Measurements from ENCODE around the gene F10.
A peak's percentile ranks its signal among the peaks of the same experiment; 100 is the strongest.

DNA sequence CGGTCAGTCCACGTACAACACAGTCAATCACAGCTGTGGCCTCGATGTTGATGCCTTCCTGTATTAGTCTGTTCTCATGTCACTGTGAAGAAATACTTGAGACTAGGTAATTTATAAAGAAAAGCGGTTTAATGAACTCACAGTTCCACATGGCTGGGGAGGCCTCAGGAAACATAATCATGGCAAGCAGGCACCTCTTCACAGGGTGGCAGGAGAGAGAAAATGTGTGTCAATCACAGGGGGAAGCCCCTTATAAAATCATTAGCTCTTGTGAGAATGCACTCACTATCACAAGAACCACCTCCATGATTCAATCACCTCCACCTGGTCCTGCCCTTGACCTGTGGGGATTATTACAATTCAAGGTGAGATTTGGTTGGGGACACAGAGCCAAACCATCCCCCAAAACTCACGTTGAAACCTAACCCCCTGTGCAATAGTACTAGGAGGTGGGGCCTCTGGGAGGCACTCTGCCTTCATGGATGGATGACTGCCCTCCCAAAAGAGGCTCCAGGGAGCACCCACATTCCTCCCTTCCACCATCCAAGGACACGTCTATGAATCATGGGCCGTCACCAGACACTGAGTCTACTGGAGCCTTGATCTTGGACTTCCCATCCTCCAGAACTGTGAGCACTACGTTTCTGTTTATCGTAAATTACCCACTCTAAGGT is 33.5 kb downstream of the F10 start:
- TF ChIP-seq EZH2 (IDR thresholded peaks at IDR 0.05; ENCODE audit: low read depth, unreplicated experiment) (no peak), POLR2AphosphoS5 (IDR thresholded peaks at IDR 0.05; ENCODE audit: low read depth) (no peak), CREB1 (CRISPR knock-in tag; IDR thresholded peaks at IDR 0.05; ENCODE audit: low read depth) (no peak), EZH2phosphoT487 (IDR thresholded peaks at IDR 0.05; ENCODE audit: unreplicated experiment) (no peak), NANOG (IDR thresholded peaks at IDR 0.05; ENCODE audit: borderline replicate concordance) (no peak), JUNB (IDR thresholded peaks at IDR 0.05; ENCODE audit: unreplicated experiment) (no peak), ZNF331 (CRISPR knock-in tag; IDR thresholded peaks at IDR 0.05; ENCODE audit: low read depth) (no peak), STAT1 (IDR thresholded peaks at IDR 0.05; ENCODE audit: unreplicated experiment) (no peak), ZNF114 (CRISPR knock-in tag; IDR thresholded peaks at IDR 0.05) (no peak)
- TF ChIP-seq, protein P1, sequence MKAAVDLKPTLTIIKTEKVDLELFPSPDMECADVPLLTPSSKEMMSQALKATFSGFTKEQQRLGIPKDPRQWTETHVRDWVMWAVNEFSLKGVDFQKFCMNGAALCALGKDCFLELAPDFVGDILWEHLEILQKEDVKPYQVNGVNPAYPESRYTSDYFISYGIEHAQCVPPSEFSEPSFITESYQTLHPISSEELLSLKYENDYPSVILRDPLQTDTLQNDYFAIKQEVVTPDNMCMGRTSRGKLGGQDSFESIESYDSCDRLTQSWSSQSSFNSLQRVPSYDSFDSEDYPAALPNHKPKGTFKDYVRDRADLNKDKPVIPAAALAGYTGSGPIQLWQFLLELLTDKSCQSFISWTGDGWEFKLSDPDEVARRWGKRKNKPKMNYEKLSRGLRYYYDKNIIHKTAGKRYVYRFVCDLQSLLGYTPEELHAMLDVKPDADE (IDR thresholded peaks at IDR 0.05) = no peak
- TF ChIP-seq, protein P2, sequence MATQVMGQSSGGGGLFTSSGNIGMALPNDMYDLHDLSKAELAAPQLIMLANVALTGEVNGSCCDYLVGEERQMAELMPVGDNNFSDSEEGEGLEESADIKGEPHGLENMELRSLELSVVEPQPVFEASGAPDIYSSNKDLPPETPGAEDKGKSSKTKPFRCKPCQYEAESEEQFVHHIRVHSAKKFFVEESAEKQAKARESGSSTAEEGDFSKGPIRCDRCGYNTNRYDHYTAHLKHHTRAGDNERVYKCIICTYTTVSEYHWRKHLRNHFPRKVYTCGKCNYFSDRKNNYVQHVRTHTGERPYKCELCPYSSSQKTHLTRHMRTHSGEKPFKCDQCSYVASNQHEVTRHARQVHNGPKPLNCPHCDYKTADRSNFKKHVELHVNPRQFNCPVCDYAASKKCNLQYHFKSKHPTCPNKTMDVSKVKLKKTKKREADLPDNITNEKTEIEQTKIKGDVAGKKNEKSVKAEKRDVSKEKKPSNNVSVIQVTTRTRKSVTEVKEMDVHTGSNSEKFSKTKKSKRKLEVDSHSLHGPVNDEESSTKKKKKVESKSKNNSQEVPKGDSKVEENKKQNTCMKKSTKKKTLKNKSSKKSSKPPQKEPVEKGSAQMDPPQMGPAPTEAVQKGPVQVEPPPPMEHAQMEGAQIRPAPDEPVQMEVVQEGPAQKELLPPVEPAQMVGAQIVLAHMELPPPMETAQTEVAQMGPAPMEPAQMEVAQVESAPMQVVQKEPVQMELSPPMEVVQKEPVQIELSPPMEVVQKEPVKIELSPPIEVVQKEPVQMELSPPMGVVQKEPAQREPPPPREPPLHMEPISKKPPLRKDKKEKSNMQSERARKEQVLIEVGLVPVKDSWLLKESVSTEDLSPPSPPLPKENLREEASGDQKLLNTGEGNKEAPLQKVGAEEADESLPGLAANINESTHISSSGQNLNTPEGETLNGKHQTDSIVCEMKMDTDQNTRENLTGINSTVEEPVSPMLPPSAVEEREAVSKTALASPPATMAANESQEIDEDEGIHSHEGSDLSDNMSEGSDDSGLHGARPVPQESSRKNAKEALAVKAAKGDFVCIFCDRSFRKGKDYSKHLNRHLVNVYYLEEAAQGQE (IDR thresholded peaks at IDR 0.05; ENCODE audit: unreplicated experiment) = no peak
- TF ChIP-seq, protein P3, sequence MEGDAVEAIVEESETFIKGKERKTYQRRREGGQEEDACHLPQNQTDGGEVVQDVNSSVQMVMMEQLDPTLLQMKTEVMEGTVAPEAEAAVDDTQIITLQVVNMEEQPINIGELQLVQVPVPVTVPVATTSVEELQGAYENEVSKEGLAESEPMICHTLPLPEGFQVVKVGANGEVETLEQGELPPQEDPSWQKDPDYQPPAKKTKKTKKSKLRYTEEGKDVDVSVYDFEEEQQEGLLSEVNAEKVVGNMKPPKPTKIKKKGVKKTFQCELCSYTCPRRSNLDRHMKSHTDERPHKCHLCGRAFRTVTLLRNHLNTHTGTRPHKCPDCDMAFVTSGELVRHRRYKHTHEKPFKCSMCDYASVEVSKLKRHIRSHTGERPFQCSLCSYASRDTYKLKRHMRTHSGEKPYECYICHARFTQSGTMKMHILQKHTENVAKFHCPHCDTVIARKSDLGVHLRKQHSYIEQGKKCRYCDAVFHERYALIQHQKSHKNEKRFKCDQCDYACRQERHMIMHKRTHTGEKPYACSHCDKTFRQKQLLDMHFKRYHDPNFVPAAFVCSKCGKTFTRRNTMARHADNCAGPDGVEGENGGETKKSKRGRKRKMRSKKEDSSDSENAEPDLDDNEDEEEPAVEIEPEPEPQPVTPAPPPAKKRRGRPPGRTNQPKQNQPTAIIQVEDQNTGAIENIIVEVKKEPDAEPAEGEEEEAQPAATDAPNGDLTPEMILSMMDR (conservative IDR thresholded peaks at IDR 0.05; ENCODE audit: low read depth in 2 of 2) = peak in 1 of 2 experiments; percentile 29; a peak in 2 of 4 replicates
- TF ChIP-seq, protein P4, sequence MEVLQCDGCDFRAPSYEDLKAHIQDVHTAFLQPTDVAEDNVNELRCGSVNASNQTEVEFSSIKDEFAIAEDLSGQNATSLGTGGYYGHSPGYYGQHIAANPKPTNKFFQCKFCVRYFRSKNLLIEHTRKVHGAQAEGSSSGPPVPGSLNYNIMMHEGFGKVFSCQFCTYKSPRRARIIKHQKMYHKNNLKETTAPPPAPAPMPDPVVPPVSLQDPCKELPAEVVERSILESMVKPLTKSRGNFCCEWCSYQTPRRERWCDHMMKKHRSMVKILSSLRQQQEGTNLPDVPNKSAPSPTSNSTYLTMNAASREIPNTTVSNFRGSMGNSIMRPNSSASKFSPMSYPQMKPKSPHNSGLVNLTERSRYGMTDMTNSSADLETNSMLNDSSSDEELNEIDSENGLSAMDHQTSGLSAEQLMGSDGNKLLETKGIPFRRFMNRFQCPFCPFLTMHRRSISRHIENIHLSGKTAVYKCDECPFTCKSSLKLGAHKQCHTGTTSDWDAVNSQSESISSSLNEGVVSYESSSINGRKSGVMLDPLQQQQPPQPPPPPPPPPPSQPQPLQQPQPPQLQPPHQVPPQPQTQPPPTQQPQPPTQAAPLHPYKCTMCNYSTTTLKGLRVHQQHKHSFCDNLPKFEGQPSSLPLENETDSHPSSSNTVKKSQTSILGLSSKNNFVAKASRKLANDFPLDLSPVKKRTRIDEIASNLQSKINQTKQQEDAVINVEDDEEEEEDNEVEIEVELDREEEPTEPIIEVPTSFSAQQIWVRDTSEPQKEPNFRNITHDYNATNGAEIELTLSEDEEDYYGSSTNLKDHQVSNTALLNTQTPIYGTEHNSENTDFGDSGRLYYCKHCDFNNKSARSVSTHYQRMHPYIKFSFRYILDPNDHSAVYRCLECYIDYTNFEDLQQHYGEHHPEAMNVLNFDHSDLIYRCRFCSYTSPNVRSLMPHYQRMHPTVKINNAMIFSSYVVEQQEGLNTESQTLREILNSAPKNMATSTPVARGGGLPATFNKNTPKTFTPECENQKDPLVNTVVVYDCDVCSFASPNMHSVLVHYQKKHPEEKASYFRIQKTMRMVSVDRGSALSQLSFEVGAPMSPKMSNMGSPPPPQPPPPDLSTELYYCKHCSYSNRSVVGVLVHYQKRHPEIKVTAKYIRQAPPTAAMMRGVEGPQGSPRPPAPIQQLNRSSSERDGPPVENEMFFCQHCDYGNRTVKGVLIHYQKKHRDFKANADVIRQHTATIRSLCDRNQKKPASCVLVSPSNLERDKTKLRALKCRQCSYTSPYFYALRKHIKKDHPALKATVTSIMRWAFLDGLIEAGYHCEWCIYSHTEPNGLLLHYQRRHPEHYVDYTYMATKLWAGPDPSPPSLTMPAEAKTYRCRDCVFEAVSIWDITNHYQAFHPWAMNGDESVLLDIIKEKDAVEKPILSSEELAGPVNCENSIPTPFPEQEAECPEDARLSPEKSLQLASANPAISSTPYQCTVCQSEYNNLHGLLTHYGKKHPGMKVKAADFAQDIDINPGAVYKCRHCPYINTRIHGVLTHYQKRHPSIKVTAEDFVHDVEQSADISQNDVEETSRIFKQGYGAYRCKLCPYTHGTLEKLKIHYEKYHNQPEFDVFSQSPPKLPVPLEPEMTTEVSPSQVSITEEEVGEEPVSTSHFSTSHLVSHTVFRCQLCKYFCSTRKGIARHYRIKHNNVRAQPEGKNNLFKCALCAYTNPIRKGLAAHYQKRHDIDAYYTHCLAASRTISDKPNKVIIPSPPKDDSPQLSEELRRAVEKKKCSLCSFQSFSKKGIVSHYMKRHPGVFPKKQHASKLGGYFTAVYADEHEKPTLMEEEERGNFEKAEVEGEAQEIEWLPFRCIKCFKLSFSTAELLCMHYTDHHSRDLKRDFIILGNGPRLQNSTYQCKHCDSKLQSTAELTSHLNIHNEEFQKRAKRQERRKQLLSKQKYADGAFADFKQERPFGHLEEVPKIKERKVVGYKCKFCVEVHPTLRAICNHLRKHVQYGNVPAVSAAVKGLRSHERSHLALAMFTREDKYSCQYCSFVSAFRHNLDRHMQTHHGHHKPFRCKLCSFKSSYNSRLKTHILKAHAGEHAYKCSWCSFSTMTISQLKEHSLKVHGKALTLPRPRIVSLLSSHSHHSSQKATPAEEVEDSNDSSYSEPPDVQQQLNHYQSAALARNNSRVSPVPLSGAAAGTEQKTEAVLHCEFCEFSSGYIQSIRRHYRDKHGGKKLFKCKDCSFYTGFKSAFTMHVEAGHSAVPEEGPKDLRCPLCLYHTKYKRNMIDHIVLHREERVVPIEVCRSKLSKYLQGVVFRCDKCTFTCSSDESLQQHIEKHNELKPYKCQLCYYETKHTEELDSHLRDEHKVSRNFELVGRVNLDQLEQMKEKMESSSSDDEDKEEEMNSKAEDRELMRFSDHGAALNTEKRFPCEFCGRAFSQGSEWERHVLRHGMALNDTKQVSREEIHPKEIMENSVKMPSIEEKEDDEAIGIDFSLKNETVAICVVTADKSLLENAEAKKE (CRISPR knock-in tag; IDR thresholded peaks at IDR 0.05) = no peak

Measured in GM23338 (cell line).